IMR-90 (cell line): ENCODE results near the gene ALDH3B2.

Experiments used
- BHLHE40 ChIP-seq: fragments of 150-350 bp; IDR thresholded peaks from 2 replicates; pipeline ENCODE4 v1.6.1; 2016; ENCODE audit warnings: mild to moderate bottlenecking, low read depth, low read length
- CHD1 ChIP-seq: IDR thresholded peaks from 2 replicates; pipeline ENCODE4 v1.6.1; 2012; ENCODE audit warnings: low read depth, low read length, improper control_type of control experiment
- CTCF ChIP-seq: conservative IDR thresholded peaks from 2 replicates; pipeline ENCODE4 v1.5.1; 2012; ENCODE audit warnings: mild to moderate bottlenecking, low read depth, low read length, improper control_type of control experiment
- FOS ChIP-seq: fragments of 150-350 bp; IDR thresholded peaks from 2 replicates; pipeline ENCODE4 v1.6.1; 2016; ENCODE audit warnings: low read depth, low read length
- MAFK ChIP-seq: IDR thresholded peaks from 2 replicates; pipeline ENCODE4 v1.6.1; 2012; ENCODE audit warnings: low read depth, low read length, improper control_type of control experiment
- MAZ ChIP-seq: IDR thresholded peaks from 2 replicates; pipeline ENCODE4 v1.6.1; 2012; ENCODE audit warnings: low read depth, mild to moderate bottlenecking, low read length, improper control_type of control experiment, moderate library complexity, borderline replicate concordance
- NFE2L2 ChIP-seq: fragments of 150-350 bp; IDR thresholded peaks from 2 replicates; pipeline ENCODE4 v1.6.1; 2016; ENCODE audit warnings: low read depth, mild to moderate bottlenecking, low read length
- POLR2A ChIP-seq: IDR thresholded peaks from 2 replicates; pipeline ENCODE4 v1.6.1; 2012; ENCODE audit warnings: mild to moderate bottlenecking, low read depth, low read length
- RAD21 ChIP-seq: IDR thresholded peaks from 2 replicates; pipeline ENCODE4 v1.6.1; 2012; ENCODE audit warnings: low read length, improper control_type of control experiment
- RCOR1 ChIP-seq: IDR thresholded peaks from 2 replicates; pipeline ENCODE4 v1.6.1; 2012; ENCODE audit warnings: mild to moderate bottlenecking, low read length, improper control_type of control experiment; ENCODE audit not compliant: insufficient replicate concordance
- RFX5 ChIP-seq: IDR thresholded peaks from 2 replicates; pipeline ENCODE4 v1.8.0; 2012; ENCODE audit warnings: low read depth, mild to moderate bottlenecking, low read length, moderate library complexity
- SMC3 ChIP-seq: fragments of 150-350 bp; IDR thresholded peaks from 2 replicates; pipeline ENCODE4 v1.6.1; 2016; ENCODE audit warnings: low read depth, mild to moderate bottlenecking, antibody characterized with exemption, low read length, moderate library complexity
- TF ChIP-seq, protein P1 (sequence below): fragments of 150-350 bp; IDR thresholded peaks from 2 replicates; pipeline ENCODE4 v1.6.1; 2017; ENCODE audit warnings: mild to moderate bottlenecking, antibody characterized with exemption, low read length, low read depth

- no peak for TF ChIP-seq CTCF
- no peak for TF ChIP-seq RAD21
- no peak for TF ChIP-seq MAZ
- TF ChIP-seq, protein P1, sequence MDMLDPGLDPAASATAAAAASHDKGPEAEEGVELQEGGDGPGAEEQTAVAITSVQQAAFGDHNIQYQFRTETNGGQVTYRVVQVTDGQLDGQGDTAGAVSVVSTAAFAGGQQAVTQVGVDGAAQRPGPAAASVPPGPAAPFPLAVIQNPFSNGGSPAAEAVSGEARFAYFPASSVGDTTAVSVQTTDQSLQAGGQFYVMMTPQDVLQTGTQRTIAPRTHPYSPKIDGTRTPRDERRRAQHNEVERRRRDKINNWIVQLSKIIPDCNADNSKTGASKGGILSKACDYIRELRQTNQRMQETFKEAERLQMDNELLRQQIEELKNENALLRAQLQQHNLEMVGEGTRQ: no peak
- TF ChIP-seq POLR2A: no peak
- no peak for TF ChIP-seq SMC3
- TF ChIP-seq MAFK: no peak
- TF ChIP-seq BHLHE40: no peak
- no peak for TF ChIP-seq FOS
- TF ChIP-seq NFE2L2: no peak
- no peak for TF ChIP-seq RCOR1
- no peak for TF ChIP-seq RFX5
- no peak for TF ChIP-seq CHD1
Observed at GRCh38 chr11:67649634-67650510, 24.6 kb downstream of the ALDH3B2 start.
